Raji (cell line): Measurements from ENCODE around the gene REPS2.

ENCODE experiments used
- POLR2A ChIP-seq: IDR thresholded peaks from 2 replicates; pipeline ENCODE4 v1.6.1; 2011; ENCODE audit warnings: low read depth, low read length, control low read depth; ENCODE audit not compliant: insufficient read depth

The REPS2 gene

GRCh38 chrX:17170973-17171372, 224.5 kb downstream of the REPS2 start:
- TF ChIP-seq POLR2A: no peak

- TF ChIP-seq POLR2A: no peak
Measured at GRCh38 chrX:17174671-17175070, 228.2 kb downstream of the REPS2 start.

GRCh38 chrX:17182317-17182716, 235.9 kb downstream of the REPS2 start:
- TF ChIP-seq POLR2A: no peak

- no peak for TF ChIP-seq POLR2A
Measured at GRCh38 chrX:17183566-17183965, 237.1 kb downstream of the REPS2 start.

GRCh38 chrX:17185431-17185830, 239.0 kb downstream of the REPS2 start:
- TF ChIP-seq POLR2A: no peak

GRCh38 chrX:17187136-17187756, 240.8 kb downstream of the REPS2 start:
- no peak for TF ChIP-seq POLR2A

- no peak for TF ChIP-seq POLR2A
Measured at GRCh38 chrX:17192106-17192505, 245.6 kb downstream of the REPS2 start.
